GM19193 (cell line): ENCODE measurements around the gene CALHM3.
A peak's percentile ranks its signal among the peaks of the same experiment; 100 is the strongest.

Source experiments
- POLR2A ChIP-seq: IDR thresholded peaks from 4 replicates; pipeline ENCODE4 v1.6.1; 2011; ENCODE audit not compliant: insufficient read depth, insufficient read length; ENCODE audit errors: extremely low read depth

The CALHM3 gene

DNA sequence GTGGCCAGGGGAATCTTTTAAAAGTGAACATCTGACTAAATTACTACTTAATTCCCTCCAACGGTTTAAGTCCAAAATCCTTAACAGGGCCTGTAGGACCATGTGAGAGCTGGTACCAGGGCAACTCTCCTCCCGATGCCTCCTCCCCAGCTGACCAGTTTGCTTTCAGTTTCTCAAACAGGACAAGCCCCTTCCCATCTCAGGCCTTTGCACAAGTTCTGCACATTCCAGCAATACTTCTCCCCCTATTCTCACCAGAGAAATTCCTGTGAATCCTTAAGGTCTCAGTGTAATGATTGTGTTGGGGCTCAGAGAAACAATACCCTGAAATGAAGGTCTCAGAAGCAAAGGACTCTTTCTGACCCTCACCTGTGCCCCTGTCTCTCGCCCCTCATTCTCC lies 12.3 kb downstream of the CALHM3 start:
- no peak for TF ChIP-seq POLR2A

DNA sequence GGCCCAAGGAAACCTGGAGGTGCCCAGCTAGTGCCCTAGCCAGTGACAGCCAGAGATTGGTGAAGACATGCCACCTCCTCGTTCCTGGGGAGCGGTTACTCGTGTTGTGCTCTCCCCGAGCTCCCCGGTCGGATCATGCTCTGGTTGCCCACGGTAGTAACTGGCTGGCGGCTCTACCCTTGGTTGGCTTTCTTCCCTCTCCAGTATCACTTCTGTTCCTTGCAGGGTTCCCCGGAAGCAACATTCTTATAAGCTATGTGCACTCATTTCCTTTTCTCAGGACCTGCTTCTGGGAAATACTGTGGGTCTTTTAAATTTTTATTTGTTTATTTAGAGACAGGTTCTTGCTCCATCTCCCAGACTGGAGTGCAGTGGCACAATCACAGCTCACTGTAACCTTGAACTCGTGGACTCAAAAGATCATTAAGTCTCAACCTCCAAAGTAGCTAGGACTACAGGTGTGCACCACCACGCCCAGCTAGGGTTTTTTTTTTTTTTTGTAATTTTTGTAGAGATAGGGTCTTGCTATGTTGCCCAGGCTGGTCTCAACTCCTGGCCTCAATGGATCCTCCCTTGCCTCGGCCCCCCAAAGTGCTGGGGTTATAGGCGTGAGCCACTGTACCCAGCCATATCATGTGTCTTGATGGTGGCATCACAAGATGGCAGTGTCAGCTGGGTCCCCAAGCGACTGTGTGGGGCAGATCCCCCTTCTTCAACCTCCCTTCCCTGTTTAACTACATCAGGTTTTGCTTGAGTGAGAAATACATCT lies 13.4 kb downstream of the CALHM3 start:
- no peak for TF ChIP-seq POLR2A

DNA sequence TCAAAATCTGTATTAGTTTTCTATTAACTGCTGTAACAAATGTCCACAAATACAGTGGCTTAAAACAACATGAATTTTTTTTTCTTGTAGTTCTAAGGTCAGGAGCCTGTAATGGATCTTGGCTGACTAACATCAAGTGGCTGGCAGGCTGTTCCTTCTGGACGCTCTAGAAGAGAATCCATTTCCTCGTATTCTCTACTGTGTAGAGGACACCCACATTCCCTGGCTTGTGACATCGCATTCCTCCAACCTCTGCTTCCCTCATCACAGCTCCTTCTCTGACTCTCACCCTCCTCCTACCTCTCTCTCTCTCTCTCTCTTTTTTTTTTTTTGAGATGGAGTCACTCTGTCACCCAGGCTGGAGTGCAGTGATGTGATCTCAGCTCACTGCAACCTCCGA lies 15.5 kb downstream of the CALHM3 start:
- TF ChIP-seq POLR2A: no peak

GRCh38 chr10:103459615-103460014 lies 19.4 kb downstream of the CALHM3 start:
- TF ChIP-seq POLR2A: no peak

GRCh38 chr10:103458720-103459119 lies 20.3 kb downstream of the CALHM3 start, which contains the start of gene CALHM1:
Gene CALHM1, minus strand, starts transcription at chr10:103458900. Its CDS starts 149 bp downstream, at chr10:103458751.
- TF ChIP-seq POLR2A: no peak

- no peak for TF ChIP-seq POLR2A
These were observed 21.0 kb downstream of the CALHM3 start for GRCh38 chr10:103457896-103458583.

DNA sequence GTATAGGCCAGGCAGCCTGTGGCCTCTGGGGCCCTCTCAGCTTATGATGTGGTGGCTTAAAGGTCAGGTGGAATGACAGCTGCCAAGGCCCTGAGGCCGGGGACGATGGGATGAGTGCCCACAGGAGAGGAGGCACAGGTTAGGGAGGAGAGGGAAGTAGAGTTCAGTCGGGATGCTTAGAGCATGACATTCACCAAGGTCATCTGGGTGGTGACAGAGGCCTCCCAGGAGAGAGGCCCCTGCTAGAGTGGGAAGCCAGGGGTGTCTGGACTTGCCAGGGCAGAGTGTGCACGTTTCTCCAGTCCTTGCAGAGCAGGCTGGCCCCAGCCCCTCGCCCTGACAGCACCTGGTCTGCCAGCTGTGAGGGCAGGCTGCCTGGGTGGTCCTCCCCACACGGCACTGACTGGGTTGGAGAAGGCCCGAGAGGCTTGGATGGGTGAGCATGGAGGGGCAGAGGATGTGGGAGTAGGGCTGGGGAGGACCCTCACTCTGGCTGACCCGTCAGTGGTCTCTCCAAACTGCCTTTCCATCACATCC lies 21.8 kb downstream of the CALHM3 start:
- TF ChIP-seq POLR2A: no peak

DNA sequence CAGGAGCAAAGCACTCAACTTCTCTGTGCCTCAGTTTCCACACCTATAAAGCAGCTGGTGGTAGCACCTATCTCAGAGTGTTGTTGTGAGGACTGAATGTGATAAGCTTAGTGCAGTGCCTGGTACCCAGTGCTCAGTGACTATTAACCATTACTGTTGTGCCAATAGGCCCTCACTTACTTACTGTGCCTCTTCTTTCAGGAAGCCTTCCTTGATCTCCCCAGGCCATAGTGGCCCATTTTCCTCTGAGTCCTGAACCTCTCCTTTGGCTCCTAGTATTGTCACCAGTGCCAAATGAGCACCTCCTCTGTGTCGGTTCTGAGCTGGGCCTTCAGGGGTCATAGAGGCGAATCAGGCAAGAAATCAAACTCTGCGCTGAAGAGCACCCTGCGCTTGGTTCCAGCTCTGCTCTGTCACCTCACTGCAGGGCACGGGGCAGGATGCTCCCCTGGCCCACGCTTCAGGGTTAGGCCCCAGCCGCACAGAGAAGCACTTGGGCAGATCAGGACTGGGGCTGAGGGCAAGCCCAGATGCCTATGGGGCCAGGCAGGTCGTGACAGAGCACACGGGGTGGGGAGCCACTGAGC lies 22.9 kb downstream of the CALHM3 start:
- TF ChIP-seq POLR2A: no peak

DNA sequence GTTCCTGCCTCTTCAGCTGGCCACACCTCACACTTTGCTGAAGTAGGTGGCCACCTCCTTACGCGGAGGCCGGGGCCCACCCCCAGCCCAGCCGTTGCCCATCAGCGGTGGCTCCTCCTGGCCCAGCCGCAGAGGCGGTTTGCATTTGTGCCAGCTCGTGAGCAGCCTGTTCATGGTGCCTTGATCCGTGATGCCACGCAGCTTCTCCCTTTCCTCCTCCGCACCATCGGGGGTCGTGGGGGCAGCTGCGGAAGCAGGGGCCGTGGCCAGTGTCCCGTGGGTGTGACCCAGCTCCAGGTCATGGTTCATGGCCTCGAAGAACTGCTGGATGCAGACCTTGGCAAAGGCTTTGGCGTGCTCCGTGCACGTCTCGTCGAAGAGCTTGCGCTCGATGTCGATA lies 23.8 kb downstream of the CALHM3 start:
- TF ChIP-seq POLR2A: no peak

DNA sequence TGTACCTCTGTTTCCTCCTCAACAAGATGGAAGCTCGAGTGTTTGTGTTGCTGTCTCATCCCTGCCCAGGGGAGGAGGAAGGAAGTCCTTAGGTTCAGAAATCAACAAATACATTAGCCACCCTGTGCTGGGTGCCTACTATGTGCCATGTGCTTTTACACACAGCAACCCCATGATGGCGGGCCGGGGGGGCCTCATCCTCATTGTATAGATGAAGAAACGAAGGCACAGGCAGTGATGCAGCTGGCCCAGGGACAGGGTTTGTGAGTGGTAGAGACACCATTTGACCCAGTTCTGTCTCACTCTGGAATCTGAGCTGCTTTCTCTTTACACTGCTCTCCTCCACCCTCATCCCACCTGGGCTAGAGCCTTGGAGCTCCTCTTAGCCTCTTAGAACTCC lies 25.0 kb downstream of the CALHM3 start:
- TF ChIP-seq POLR2A: no peak

- TF ChIP-seq POLR2A: no peak
These were observed 26.4 kb downstream of the CALHM3 start for GRCh38 chr10:103452506-103453230.

GRCh38 chr10:103451831-103452505 lies 27.1 kb downstream of the CALHM3 start, which contains the start of gene CALHM2:
Gene CALHM2, minus strand, starts transcription at chr10:103452370. Its CDS starts 2,429 bp downstream, at chr10:103449941.
- peak; percentile 63 for TF ChIP-seq POLR2A

GRCh38 chr10:103451091-103451813 lies 27.8 kb downstream of the CALHM3 start:
- TF ChIP-seq POLR2A: peak; percentile 36
